HG03521 (cell line): ENCODE results near the gene TIMM22.

Experiments used
- ATAC-seq: cut with Tn5 transposase; IDR thresholded peaks from one replicate; pipeline ENCODE4 v1.9.1; 2021; ENCODE audit warnings: mild to moderate bottlenecking, moderate library complexity; ENCODE audit not compliant: unreplicated experiment

TIMM22 gene

GRCh38 chr17:1001640-1002411, 4.9 kb downstream of the TIMM22 start:
- no peak for ATAC-seq

- no peak for ATAC-seq
Observed at GRCh38 chr17:1002412-1002753, 5.5 kb downstream of the TIMM22 start.

GRCh38 chr17:1002771-1003555, 6.0 kb downstream of the TIMM22 start:
- ATAC-seq, result no peak

GRCh38 chr17:1003633-1003971, 6.7 kb downstream of the TIMM22 start:
- no peak for ATAC-seq

- no peak for ATAC-seq
Observed at GRCh38 chr17:1003972-1004768, 7.2 kb downstream of the TIMM22 start.

GRCh38 chr17:1004769-1005295, 7.9 kb downstream of the TIMM22 start:
- ATAC-seq, result no peak

- no peak for ATAC-seq
Observed at GRCh38 chr17:1005361-1005946, 8.5 kb downstream of the TIMM22 start.

- ATAC-seq, result no peak
Observed at GRCh38 chr17:1006054-1006453, 9.1 kb downstream of the TIMM22 start.

GRCh38 chr17:1007310-1008007, 10.5 kb downstream of the TIMM22 start:
- ATAC-seq, result no peak

GRCh38 chr17:1008008-1008761, 11.3 kb downstream of the TIMM22 start:
- ATAC-seq, result no peak

- ATAC-seq, result no peak
Observed at GRCh38 chr17:1009229-1010085, 12.5 kb downstream of the TIMM22 start.

- no peak for ATAC-seq
Observed at GRCh38 chr17:1010086-1010450, 13.1 kb downstream of the TIMM22 start.

- ATAC-seq, result no peak
Observed at GRCh38 chr17:1010586-1010985, 13.7 kb downstream of the TIMM22 start.

GRCh38 chr17:1011138-1011537, 14.2 kb downstream of the TIMM22 start:
- ATAC-seq, result no peak

GRCh38 chr17:1011760-1012735, 15.1 kb downstream of the TIMM22 start:
- ATAC-seq, result no peak

GRCh38 chr17:1012823-1013728, 16.1 kb downstream of the TIMM22 start:
- ATAC-seq, result no peak

- ATAC-seq, result no peak
Observed at GRCh38 chr17:1013729-1014090, 16.8 kb downstream of the TIMM22 start.
